A549 (cell line): Measurements from ENCODE around the gene RAD23B. TPM values are rescaled to one million over a fixed set of nuclear protein-coding genes. Genes with fewer than 3 reads are reported as not detected.
A peak's percentile ranks its signal among the peaks of the same experiment; 100 is the strongest.

Experiments used
- ATAC-seq, 2 experiments: fragments of 200-7000 bp in 1 of 2; fragments of >200 bp in 1 of 2; cut with Nextera tagmentation in 1 of 2; cut with Tn5 transposase in 1 of 2; 3 replicates each; pipeline versions ENCODE4 v1.8.0 to v1.9.1; 2018 to 2020; ENCODE audit warnings: mild to moderate bottlenecking in 1 of 2, moderate library complexity in 1 of 2
- CTCF ChIA-PET: fragments of 300-600 bp; sonication (Branson Sonifier 250); formaldehyde crosslinking; extraction: SDS; loops from one replicate; lab custom pipeline; 2021; ENCODE audit warnings: antibody characterized with exemption, inconsistent platforms; lab: Yijun Ruan, JAX
- POLR2A ChIA-PET: fragments of 350-600 bp; formaldehyde crosslinking; extraction: SDS; loops from one replicate; lab custom pipeline; 2021; ENCODE audit warnings: antibody characterized with exemption, inconsistent platforms; lab: Yijun Ruan, JAX
- DNase-seq, 2 experiments: peaks; one replicate each; pipeline versions ENCODE4 v3.0.0 to v3.0.0-alpha.2; 2011 to 2016; ENCODE audit warnings: low read depth in 1 of 2, low spot score in 1 of 2
- FAIRE-seq: peaks from 2 replicates; lab custom pipeline; 2011; peaks lifted over from hg19 to GRCh38; lab: Jason Lieb, UNC
- H3K27ac ChIP-seq, 2 experiments: fragments of >200 bp; sonication (Bioruptor Twin); formaldehyde crosslinking; 3 replicates each; pipeline ENCODE4 v1.5.1; 2016 to 2017
- H3K4me1 ChIP-seq: fragments of >200 bp; sonication (Bioruptor Twin); formaldehyde crosslinking; 3 replicates; pipeline ENCODE4 v1.6.1; 2016
- H3K4me2 ChIP-seq: fragments of >200 bp; sonication (Bioruptor Twin); formaldehyde crosslinking; 3 replicates; pipeline ENCODE4 v1.6.1; 2016
- H3K4me3 ChIP-seq: fragments of >200 bp; sonication (Bioruptor Twin); formaldehyde crosslinking; 3 replicates; pipeline ENCODE4 v1.5.1; 2016
- H3K9me3 ChIP-seq: fragments of >200 bp; sonication (Bioruptor Twin); formaldehyde crosslinking; 3 replicates; pipeline ENCODE4 v1.6.1; 2016
- BCL3 ChIP-seq: fragments of >200 bp; sonication (Bioruptor Twin); formaldehyde crosslinking; IDR thresholded peaks from 3 replicates; pipeline ENCODE4 v1.6.1; 2016
- CBX8 ChIP-seq: fragments of 200-600 bp; sonication (generic); IDR thresholded peaks from 2 replicates; pipeline ENCODE4 v1.6.1; 2016
- CHD2 ChIP-seq: fragments of 150-350 bp; IDR thresholded peaks from 2 replicates; pipeline ENCODE4 v1.6.1; 2014; ENCODE audit warnings: low read length; ENCODE audit not compliant: partially characterized antibody
- EHMT2 ChIP-seq: fragments of 200-600 bp; sonication (generic); IDR thresholded peaks from 2 replicates; pipeline ENCODE4 v1.6.1; 2016; ENCODE audit warnings: antibody characterized with exemption, low read depth, mild to moderate bottlenecking, moderate library complexity
- EP300 ChIP-seq, 2 experiments: fragments of >200 bp; sonication (Bioruptor Twin); formaldehyde crosslinking; IDR thresholded peaks; 2 replicates in 1 of 2; 3 replicates in 1 of 2; pipeline ENCODE4 v1.6.1; 2016 to 2017
- FOSL2 ChIP-seq, 2 experiments: fragments of 450-650 bp in 1 of 2; fragments of >200 bp in 1 of 2; sonication (Bioruptor Twin) in 1 of 2; formaldehyde crosslinking; IDR thresholded peaks; 2 replicates each; pipeline versions ENCODE4 v1.5.0 to v1.6.1; 2016 to 2020; ENCODE audit warnings: mild to moderate bottlenecking in 1 of 2, moderate library complexity in 1 of 2
- GATA3 ChIP-seq: IDR thresholded peaks from 2 replicates; pipeline ENCODE4 v1.6.1; 2012; ENCODE audit warnings: borderline replicate concordance
- HDAC2 ChIP-seq: fragments of 200-600 bp; sonication (generic); IDR thresholded peaks from 2 replicates; pipeline ENCODE4 v1.6.1; 2016
- HEYL ChIP-seq: fragments of 250-450 bp; sonication (Bioruptor Pico); IDR thresholded peaks from 2 replicates; pipeline ENCODE4 v1.8.0; 2021; ENCODE audit warnings: mild to moderate bottlenecking, moderate library complexity
- HMGXB4 ChIP-seq: fragments of 250-450 bp; sonication (Bioruptor Pico); IDR thresholded peaks from 2 replicates; pipeline ENCODE4 v1.5.0; 2021; ENCODE audit warnings: mild to moderate bottlenecking, moderate library complexity, borderline replicate concordance
- JUN ChIP-seq, 2 experiments: fragments of >200 bp; sonication (Bioruptor Twin); formaldehyde crosslinking; IDR thresholded peaks; 2 replicates in 1 of 2; 3 replicates in 1 of 2; pipeline ENCODE4 v1.6.1; 2016 to 2017
- JUNB ChIP-seq: fragments of >200 bp; sonication (Bioruptor Twin); formaldehyde crosslinking; IDR thresholded peaks from 2 replicates; pipeline ENCODE4 v1.6.1; 2016
- KDM5A ChIP-seq: fragments of 200-600 bp; sonication (generic); IDR thresholded peaks from 2 replicates; pipeline ENCODE4 v1.6.1; 2016; ENCODE audit warnings: antibody characterized with exemption, mild to moderate bottlenecking
- MAFK ChIP-seq: fragments of 450-650 bp; IDR thresholded peaks from 2 replicates; pipeline ENCODE4 v1.6.1; 2014; ENCODE audit not compliant: partially characterized antibody
- MAX ChIP-seq: IDR thresholded peaks from 2 replicates; pipeline ENCODE4 v1.6.1; 2012
- MYC ChIP-seq: IDR thresholded peaks from 2 replicates; pipeline ENCODE4 v1.6.1; 2012; ENCODE audit warnings: mild to moderate bottlenecking, inconsistent platforms, low read length, improper control_type of control experiment, borderline replicate concordance
- NFE2L2 ChIP-seq: fragments of 150-350 bp; conservative IDR thresholded peaks from 2 replicates; pipeline ENCODE4 v1.6.1; 2014; ENCODE audit warnings: low read length
- NR3C1 ChIP-seq: fragments of >200 bp; sonication (Bioruptor Twin); formaldehyde crosslinking; IDR thresholded peaks from 3 replicates; pipeline ENCODE4 v1.6.1; 2017
- PHF8 ChIP-seq: fragments of 200-600 bp; sonication (generic); IDR thresholded peaks from 2 replicates; pipeline ENCODE4 v1.6.1; 2016; ENCODE audit warnings: low read depth, mild to moderate bottlenecking, antibody characterized with exemption, moderate library complexity, borderline replicate concordance
- POLR2A ChIP-seq: IDR thresholded peaks from 2 replicates; pipeline ENCODE4 v1.6.1; 2012; ENCODE audit warnings: mild to moderate bottlenecking, low read length
- SMC3 ChIP-seq: fragments of >200 bp; sonication (Bioruptor Twin); formaldehyde crosslinking; IDR thresholded peaks from 3 replicates; pipeline ENCODE4 v1.6.1; 2018; ENCODE audit warnings: inconsistent platforms
- TFCP2L1 ChIP-seq: fragments of 250-450 bp; sonication (Bioruptor Pico); IDR thresholded peaks from 2 replicates; pipeline ENCODE4 v1.5.0; 2021; ENCODE audit warnings: mild to moderate bottlenecking
- TP53 ChIP-seq: fragments of 250-450 bp; sonication (Bioruptor Pico); IDR thresholded peaks from 2 replicates; pipeline ENCODE4 v1.5.0; 2021; ENCODE audit warnings: mild to moderate bottlenecking, moderate library complexity
- ZFP36 ChIP-seq: fragments of 450-650 bp; IDR thresholded peaks from 2 replicates; pipeline ENCODE4 v1.6.1; 2014; ENCODE audit warnings: borderline replicate concordance; ENCODE audit not compliant: partially characterized antibody
- WGBS: methylation state at CpG from one replicate; pipeline ENCODE4 v1.1.6; 2017; ENCODE audit errors: missing lambda C conversion rate; 5-methylcytosine and 5-hydroxymethylcytosine counted together
- polyA minus RNA-seq: library from RNA; depleted of rRNA, polyadenylated mRNA; stranded (reverse); fragments of >200 nt; gene quantifications from 2 replicates; pipeline ENCODE4 v1.2.3, GENCODE V29; 2011; rRNA and poly(A)+ RNA removed
- polyA plus RNA-seq, 4 experiments: library from polyadenylated mRNA; depleted of rRNA in 3 of 4; stranded (reverse); fragments of >200 nt; fragmentation: RNase III in 1 of 4; extraction: RNeasy Plus Mini Kit Qiagen cat#74134 plus additional on column Dnase treatment in 1 of 4; gene quantifications; 2 replicates in 3 of 4; 3 replicates in 1 of 4; pipeline ENCODE4 v1.2.3, GENCODE V29; 2011 to 2017
- TF ChIP-seq, protein P1 (sequence below): fragments of >200 bp; sonication (Bioruptor Twin); formaldehyde crosslinking; IDR thresholded peaks from 3 replicates; pipeline ENCODE4 v1.5.1; 2016
- TF ChIP-seq, protein P2 (sequence below): fragments of >200 bp; sonication (Bioruptor Twin); formaldehyde crosslinking; IDR thresholded peaks from 2 replicates; pipeline ENCODE4 v1.6.1; 2016
- TF ChIP-seq, protein P3 (sequence below): fragments of 200-600 bp; sonication (generic); IDR thresholded peaks from 2 replicates; pipeline ENCODE4 v1.6.1; 2016; ENCODE audit warnings: antibody characterized with exemption, mild to moderate bottlenecking, moderate library complexity

The RAD23B gene
- polyA plus RNA-seq (2011; rRNA removed): 195 and 207 TPM in 2 replicates
- 64.1 and 82.0 TPM in 2 replicates for polyA plus RNA-seq (2012; cell fraction: cytosol; rRNA removed)
- 28.7 and 45.4 TPM in 2 replicates for polyA plus RNA-seq (2012; cell fraction: nucleus; rRNA removed)
- 136 to 141 TPM (median 140 TPM) in 3 replicates for polyA plus RNA-seq (2017; fragmentation: RNase III; extraction: RNeasy Plus Mini Kit Qiagen cat#74134 plus additional on column Dnase treatment)
- 322 and 348 TPM in 2 replicates for polyA minus RNA-seq

DNA sequence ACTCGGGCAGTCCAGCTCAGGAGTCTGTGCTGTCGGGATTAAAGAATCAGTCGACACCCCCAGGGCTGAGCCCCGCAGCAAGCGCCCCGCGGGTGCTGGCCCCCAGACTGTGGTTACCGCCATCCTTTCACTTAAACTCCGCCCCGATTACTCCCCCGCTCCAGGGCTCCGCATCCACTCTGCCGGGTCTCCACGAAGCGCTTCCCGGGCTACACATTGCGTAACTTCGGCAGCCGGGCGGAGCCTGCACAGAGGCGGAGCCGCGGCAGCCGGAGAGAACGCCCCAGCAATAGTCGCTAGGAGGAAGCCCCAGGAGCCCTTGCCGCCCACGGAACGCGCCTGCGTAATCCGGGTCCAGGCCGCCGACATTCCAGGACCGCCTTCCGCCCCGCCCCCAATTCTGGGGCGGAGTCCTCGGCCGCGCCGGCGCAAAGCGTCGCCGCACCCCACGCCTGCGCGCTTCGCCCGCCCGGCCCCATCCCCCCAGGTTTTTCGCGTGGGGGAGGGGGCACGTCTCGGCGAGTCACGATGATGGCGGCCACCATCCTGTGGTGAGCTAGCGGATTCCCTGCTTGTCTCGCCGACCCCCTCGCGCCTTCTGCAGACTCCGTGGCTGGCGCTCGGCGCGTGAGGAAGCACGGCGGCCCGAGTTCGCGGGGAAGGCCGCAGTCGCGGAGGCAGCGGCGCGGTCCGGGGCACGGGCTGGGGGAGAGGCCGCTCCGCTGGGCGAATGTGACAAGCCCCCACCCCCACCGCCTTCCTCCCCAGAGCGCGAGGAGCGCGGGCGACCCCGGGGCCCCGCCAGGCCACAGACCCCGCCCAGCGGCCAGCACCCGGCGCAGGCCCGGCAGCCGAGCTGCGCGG lies at the start of gene RAD23B:
RAD23B (plus strand) TSS at position 521 of the 864 bp plus-strand sequence. CDS start 351 bp downstream, outside the sequence.
- FAIRE-seq (no peak), ATAC-seq (peak; percentile 92 to 98), DNase-seq (peak; percentile 90 to 98)
- Histone ChIP-seq H3K27ac (peak within 1 kb of the TSS; percentile 94 to 99), H3K9me3 (no peaks in the 10 kb centered on the region), H3K4me1 (peaks cover 24% of the 10 kb centered on the region), H3K4me2 (peak within 1 kb of the TSS; percentile 86), H3K4me3 (peak within 1 kb of the TSS; percentile 76)
- TF ChIP-seq SMC3 (no peak; the same call in 2 of the 3 replicates), TP53 (CRISPR knock-in tag) (peak; percentile 56; the same call in 1 of the 2 replicates), JUNB (no peak), MAX (peak; percentile 76), BCL3 (peak; percentile 77), EHMT2 (no peak), ZFP36 (no peak), NR3C1 (no peak), FOSL2 (IDR thresholded peaks at IDR 0.05) (no peak), FOSL2 (CRISPR knock-in tag; IDR thresholded peaks at IDR 0.05) (peak; percentile 67), MAFK (peak; percentile 39), HDAC2 (no peak), POLR2A (peak; percentile 85), CBX8 (no peak), GATA3 (0 out of 2 replicates have a peak, but pooled peaks have one; percentile 16), PHF8 (peak; percentile 81; the same call in 1 of the 2 replicates), HMGXB4 (CRISPR knock-in tag) (peak; percentile 48; the same call in 1 of the 2 replicates), NFE2L2 (0 out of 2 replicates have a peak, but pooled peaks have one; percentile 22), EP300 (IDR thresholded peaks at IDR 0.05) (no peak), HEYL (CRISPR knock-in tag) (no peak), MYC (peak; percentile 18; the same call in 1 of the 2 replicates), TFCP2L1 (CRISPR knock-in tag) (peak; percentile 40; the same call in 1 of the 2 replicates), JUN (IDR thresholded peaks at IDR 0.05) (peak; percentile 81 to 98), CHD2 (peak; percentile 83), KDM5A (no peak)
- TF ChIP-seq, protein P1, sequence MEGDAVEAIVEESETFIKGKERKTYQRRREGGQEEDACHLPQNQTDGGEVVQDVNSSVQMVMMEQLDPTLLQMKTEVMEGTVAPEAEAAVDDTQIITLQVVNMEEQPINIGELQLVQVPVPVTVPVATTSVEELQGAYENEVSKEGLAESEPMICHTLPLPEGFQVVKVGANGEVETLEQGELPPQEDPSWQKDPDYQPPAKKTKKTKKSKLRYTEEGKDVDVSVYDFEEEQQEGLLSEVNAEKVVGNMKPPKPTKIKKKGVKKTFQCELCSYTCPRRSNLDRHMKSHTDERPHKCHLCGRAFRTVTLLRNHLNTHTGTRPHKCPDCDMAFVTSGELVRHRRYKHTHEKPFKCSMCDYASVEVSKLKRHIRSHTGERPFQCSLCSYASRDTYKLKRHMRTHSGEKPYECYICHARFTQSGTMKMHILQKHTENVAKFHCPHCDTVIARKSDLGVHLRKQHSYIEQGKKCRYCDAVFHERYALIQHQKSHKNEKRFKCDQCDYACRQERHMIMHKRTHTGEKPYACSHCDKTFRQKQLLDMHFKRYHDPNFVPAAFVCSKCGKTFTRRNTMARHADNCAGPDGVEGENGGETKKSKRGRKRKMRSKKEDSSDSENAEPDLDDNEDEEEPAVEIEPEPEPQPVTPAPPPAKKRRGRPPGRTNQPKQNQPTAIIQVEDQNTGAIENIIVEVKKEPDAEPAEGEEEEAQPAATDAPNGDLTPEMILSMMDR: no peak
- TF ChIP-seq, protein P2, sequence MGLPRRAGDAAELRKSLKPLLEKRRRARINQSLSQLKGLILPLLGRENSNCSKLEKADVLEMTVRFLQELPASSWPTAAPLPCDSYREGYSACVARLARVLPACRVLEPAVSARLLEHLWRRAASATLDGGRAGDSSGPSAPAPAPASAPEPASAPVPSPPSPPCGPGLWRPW: no peak
- TF ChIP-seq, protein P3, sequence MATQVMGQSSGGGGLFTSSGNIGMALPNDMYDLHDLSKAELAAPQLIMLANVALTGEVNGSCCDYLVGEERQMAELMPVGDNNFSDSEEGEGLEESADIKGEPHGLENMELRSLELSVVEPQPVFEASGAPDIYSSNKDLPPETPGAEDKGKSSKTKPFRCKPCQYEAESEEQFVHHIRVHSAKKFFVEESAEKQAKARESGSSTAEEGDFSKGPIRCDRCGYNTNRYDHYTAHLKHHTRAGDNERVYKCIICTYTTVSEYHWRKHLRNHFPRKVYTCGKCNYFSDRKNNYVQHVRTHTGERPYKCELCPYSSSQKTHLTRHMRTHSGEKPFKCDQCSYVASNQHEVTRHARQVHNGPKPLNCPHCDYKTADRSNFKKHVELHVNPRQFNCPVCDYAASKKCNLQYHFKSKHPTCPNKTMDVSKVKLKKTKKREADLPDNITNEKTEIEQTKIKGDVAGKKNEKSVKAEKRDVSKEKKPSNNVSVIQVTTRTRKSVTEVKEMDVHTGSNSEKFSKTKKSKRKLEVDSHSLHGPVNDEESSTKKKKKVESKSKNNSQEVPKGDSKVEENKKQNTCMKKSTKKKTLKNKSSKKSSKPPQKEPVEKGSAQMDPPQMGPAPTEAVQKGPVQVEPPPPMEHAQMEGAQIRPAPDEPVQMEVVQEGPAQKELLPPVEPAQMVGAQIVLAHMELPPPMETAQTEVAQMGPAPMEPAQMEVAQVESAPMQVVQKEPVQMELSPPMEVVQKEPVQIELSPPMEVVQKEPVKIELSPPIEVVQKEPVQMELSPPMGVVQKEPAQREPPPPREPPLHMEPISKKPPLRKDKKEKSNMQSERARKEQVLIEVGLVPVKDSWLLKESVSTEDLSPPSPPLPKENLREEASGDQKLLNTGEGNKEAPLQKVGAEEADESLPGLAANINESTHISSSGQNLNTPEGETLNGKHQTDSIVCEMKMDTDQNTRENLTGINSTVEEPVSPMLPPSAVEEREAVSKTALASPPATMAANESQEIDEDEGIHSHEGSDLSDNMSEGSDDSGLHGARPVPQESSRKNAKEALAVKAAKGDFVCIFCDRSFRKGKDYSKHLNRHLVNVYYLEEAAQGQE: 0 out of 2 replicates have a peak, but pooled peaks have one; percentile 35
- ChIA-PET CTCF (interaction anchor here (0.8 to 1.4 kb wide), 4 partner anchors 8 to 59 kb away, joined by 3 to 8 read pairs (median 4); no protein-coding TSS in a partner anchor), POLR2A (interaction anchor here (0.9 to 1.7 kb wide), 6 partner anchors 8 to 59 kb away, joined by 3 to 7 read pairs (median 4); no protein-coding TSS in a partner anchor)
- 3% methylated on average over 4 of the region's 101 CpGs for WGBS
